Measurements from ENCODE around the gene PDCD4. TPM values are rescaled to one million over a fixed set of nuclear protein-coding genes. Genes with fewer than 3 reads are reported as not detected.

PDCD4 gene
- total and polyA plus RNA-seq, 9 of the 15 experiments (the other 6 are each of a cell fraction or from before 2014, with no cell fraction given): 12.9 to 44.1 (median 33.7) TPM

- Histone ChIP-seq H3K9ac (ENCODE audit: insufficient read depth in 1 of 2, low read depth in 2 of 2, low read length in 2 of 2) (no peak overlapping the region), H3K36me3 (ENCODE audit: control insufficient read depth, insufficient read depth, low read length) (no peaks in the 10 kb centered on the region), H3K4me1 (replicated peaks in 1 of 2; ENCODE audit: control insufficient read depth in 2 of 2, insufficient read depth in 2 of 2, low read length in 2 of 2) (peaks cover 0 to 2% of the 10 kb centered on the region in 2 experiments; a peak in 1 of 5 replicates), H3K79me2 (ENCODE audit: control insufficient read depth, insufficient read depth, low read length) (no peaks in the 10 kb centered on the region), H3K27me3 (ENCODE audit: control insufficient read depth in 2 of 2, insufficient read depth in 2 of 2, low read length in 2 of 2) (no peaks in the 10 kb centered on the region), H3K4me3 (no peak overlapping the region), H4K20me1 (replicated peaks; ENCODE audit: control insufficient read depth, insufficient read depth, low read length) (no peaks in the 10 kb centered on the region), H3K4me2 (ENCODE audit: insufficient read depth, low read length) (no peak overlapping the region), H3K27ac (ENCODE audit: extremely low read depth, low read depth, low read length) (no peak overlapping the region), H3K9me3 (replicated peaks; ENCODE audit: control insufficient read depth, insufficient read depth, low read depth, low read length) (no peaks in the 10 kb centered on the region), H3K9me1 (ENCODE audit: control insufficient read depth, insufficient read depth, low read length) (no peaks in the 10 kb centered on the region), H2AFZ (ENCODE audit: low read depth, low read length) (no peak overlapping the region)
- TF ChIP-seq HDAC3 (IDR thresholded peaks at IDR 0.05; ENCODE audit: borderline replicate concordance, partially characterized antibody) (no peak), CBX8 (IDR thresholded peaks at IDR 0.05; ENCODE audit: borderline replicate concordance, extremely low read depth, low read depth, low read length, poor library complexity, severe bottlenecking) (no peak), CCNT2 (IDR thresholded peaks at IDR 0.05; ENCODE audit: borderline replicate concordance, extremely low read depth, insufficient read length, low read depth, low read length) (no peak), FOXJ3 (CRISPR knock-in tag; IDR thresholded peaks at IDR 0.05) (no peak), TSHZ1 (CRISPR knock-in tag; IDR thresholded peaks at IDR 0.05) (no peak), HNRNPL (IDR thresholded peaks at IDR 0.05; ENCODE audit: low read depth, low read length) (no peak), E2F8 (IDR thresholded peaks at IDR 0.05; ENCODE audit: low read depth, partially characterized antibody) (no peak)
- 71% methylated on average over 4 of the region's 4 CpGs for WGBS (ENCODE audit: insufficient coverage, low coverage, missing lambda C conversion rate)
- ChIA-PET POLR2A (interaction anchor here (0.8 to 2.7 kb wide), 3 partner anchors 9 to 39 kb away, joined by 5 to 8 read pairs (median 8); partner anchors contain the start of genes BBIP1, PDCD4 and SHOC2), CTCF (ENCODE audit: low intra/inter-chr PET ratio) (no interaction called here)
- intact Hi-C loops (cut with micrococcal nuclease) (no loop called here), in situ Hi-C loops (cut with MboI) (no loop called here)
- FAIRE-seq (no peak), DNase-seq (ENCODE audit: extremely low read depth in 1 of 4, low spot score in 3 of 4) (no peak), ATAC-seq (peak; percentile 53; the same call in 2 of the 3 replicates)
- no TSS peak for BruUV-seq (replicated peaks)
Observed at GRCh38 chr10:110910138-110910537, 38.4 kb downstream of the PDCD4 start.
